ENCODE results near the gene PRKD2.

GRCh38 chr19:46717716-46718143 is 816 bp upstream of the PRKD2 start:
- TF ChIP-seq CTCF (conservative IDR thresholded peaks at IDR 0.05 in 1 of 2, IDR thresholded peaks at IDR 0.05 in 1 of 2; ENCODE audit: extremely low read depth in 1 of 2, insufficient read depth in 1 of 2, low read depth in 1 of 2, low read length in 2 of 2) (no peak), EZH2 (IDR thresholded peaks at IDR 0.05; ENCODE audit: borderline replicate concordance, low read length) (no peak)

All from mammary epithelial cell (primary cell).